ENCODE results near the gene CRYL1. TPM values are rescaled to one million over a fixed set of nuclear protein-coding genes. Genes with fewer than 3 reads are reported as not detected.
A peak's percentile ranks its signal among the peaks of the same experiment; 100 is the strongest.

Gene CRYL1
- total and polyA plus RNA-seq, 2 of the 4 experiments (the other 2 are of a cell fraction): 11.7 to 16.4 TPM

DNA sequence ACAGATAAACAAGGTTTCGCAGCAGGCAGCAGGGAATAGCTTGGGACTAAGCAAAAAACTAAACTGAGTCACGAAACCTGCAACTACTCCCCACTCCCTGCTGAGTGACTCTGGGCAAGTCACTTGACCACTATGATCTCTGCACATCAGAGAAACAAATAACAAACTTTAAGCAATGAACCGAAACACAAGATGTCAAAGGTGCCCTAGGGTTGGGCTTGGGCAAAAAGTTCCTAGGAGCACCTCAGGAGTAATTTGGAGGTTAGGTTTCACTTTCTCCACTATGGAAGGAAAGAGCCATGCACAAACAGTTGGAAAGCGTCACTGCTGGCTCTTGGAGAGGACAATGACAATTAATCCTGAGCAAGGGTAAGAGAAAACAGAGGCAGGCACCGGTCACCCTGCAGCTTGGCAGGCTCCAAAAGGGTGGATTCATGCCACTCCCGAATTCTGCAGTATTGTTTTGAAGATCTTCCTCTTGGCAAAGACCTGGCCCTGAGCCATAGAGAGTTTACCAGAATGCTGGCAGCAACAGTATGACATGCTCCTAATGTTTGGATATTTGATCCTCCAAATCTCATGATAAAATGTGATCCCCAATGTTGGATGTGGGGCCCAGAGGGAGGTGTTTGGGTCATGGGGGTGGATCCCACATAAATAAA is 60.3 kb downstream of the CRYL1 start:
- H2BK120ac ChIP-seq (ENCODE audit: low read depth, low read length): no peak overlapping the region
- TF ChIP-seq MXI1 (IDR thresholded peaks at IDR 0.05; ENCODE audit: borderline replicate concordance, low read depth, low read length) (no peak), POLR2A (IDR thresholded peaks at IDR 0.05; ENCODE audit: low read depth, low read length) (no peak), RCOR1 (IDR thresholded peaks at IDR 0.05; ENCODE audit: insufficient replicate concordance, low read length) (no peak), RFX5 (IDR thresholded peaks at IDR 0.05; ENCODE audit: low read depth, low read length) (no peak), CEBPB (IDR thresholded peaks at IDR 0.05; ENCODE audit: low read depth, low read length) (no peak), FOS (IDR thresholded peaks at IDR 0.05; ENCODE audit: low read depth, low read length) (no peak), BHLHE40 (IDR thresholded peaks at IDR 0.05; ENCODE audit: low read depth, low read length) (no peak), CHD1 (IDR thresholded peaks at IDR 0.05; ENCODE audit: low read depth, low read length) (no peak), MAFK (IDR thresholded peaks at IDR 0.05; ENCODE audit: low read depth, low read length) (no peak), NFE2L2 (IDR thresholded peaks at IDR 0.05; ENCODE audit: low read depth, low read length) (no peak), MAZ (IDR thresholded peaks at IDR 0.05; ENCODE audit: borderline replicate concordance, low read depth, low read length) (no peak), SMC3 (IDR thresholded peaks at IDR 0.05; ENCODE audit: low read depth, low read length) (no peak), RAD21 (IDR thresholded peaks at IDR 0.05; ENCODE audit: low read length) (no peak)
- TF ChIP-seq, protein P1, sequence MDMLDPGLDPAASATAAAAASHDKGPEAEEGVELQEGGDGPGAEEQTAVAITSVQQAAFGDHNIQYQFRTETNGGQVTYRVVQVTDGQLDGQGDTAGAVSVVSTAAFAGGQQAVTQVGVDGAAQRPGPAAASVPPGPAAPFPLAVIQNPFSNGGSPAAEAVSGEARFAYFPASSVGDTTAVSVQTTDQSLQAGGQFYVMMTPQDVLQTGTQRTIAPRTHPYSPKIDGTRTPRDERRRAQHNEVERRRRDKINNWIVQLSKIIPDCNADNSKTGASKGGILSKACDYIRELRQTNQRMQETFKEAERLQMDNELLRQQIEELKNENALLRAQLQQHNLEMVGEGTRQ (IDR thresholded peaks at IDR 0.05; ENCODE audit: low read depth, low read length): no peak
- TF ChIP-seq, protein P2, sequence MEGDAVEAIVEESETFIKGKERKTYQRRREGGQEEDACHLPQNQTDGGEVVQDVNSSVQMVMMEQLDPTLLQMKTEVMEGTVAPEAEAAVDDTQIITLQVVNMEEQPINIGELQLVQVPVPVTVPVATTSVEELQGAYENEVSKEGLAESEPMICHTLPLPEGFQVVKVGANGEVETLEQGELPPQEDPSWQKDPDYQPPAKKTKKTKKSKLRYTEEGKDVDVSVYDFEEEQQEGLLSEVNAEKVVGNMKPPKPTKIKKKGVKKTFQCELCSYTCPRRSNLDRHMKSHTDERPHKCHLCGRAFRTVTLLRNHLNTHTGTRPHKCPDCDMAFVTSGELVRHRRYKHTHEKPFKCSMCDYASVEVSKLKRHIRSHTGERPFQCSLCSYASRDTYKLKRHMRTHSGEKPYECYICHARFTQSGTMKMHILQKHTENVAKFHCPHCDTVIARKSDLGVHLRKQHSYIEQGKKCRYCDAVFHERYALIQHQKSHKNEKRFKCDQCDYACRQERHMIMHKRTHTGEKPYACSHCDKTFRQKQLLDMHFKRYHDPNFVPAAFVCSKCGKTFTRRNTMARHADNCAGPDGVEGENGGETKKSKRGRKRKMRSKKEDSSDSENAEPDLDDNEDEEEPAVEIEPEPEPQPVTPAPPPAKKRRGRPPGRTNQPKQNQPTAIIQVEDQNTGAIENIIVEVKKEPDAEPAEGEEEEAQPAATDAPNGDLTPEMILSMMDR (conservative IDR thresholded peaks at IDR 0.05; ENCODE audit: low read depth, low read length): no peak
- TF ChIP-seq, protein P3, sequence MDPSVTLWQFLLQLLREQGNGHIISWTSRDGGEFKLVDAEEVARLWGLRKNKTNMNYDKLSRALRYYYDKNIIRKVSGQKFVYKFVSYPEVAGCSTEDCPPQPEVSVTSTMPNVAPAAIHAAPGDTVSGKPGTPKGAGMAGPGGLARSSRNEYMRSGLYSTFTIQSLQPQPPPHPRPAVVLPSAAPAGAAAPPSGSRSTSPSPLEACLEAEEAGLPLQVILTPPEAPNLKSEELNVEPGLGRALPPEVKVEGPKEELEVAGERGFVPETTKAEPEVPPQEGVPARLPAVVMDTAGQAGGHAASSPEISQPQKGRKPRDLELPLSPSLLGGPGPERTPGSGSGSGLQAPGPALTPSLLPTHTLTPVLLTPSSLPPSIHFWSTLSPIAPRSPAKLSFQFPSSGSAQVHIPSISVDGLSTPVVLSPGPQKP (IDR thresholded peaks at IDR 0.05; ENCODE audit: borderline replicate concordance, low read depth, low read length): no peak
- ATAC-seq (ENCODE audit: low read depth): peak; percentile 40; the same call in 1 of the 2 replicates
- 18% methylated on average over 2 of the region's 6 CpGs; no CpG with 5 or more reads in 1 of the 2 experiments for WGBS, 2 experiments (ENCODE audit: extremely low coverage in 2 of 2, insufficient read length in 1 of 2)
- H3K56ac ChIP-seq (ENCODE audit: extremely low read depth, insufficient read depth, low read length): no peak overlapping the region
- ChIA-PET POLR2A (ENCODE audit: unreplicated experiment) (no interaction called here), CTCF (interaction anchor here (0.6 kb wide), 2 partner anchors 124 to 161 kb away, joined by 4 to 6 read pairs; no protein-coding TSS in a partner anchor)
- H2AK5ac ChIP-seq (ENCODE audit: low read depth, low read length): no peak overlapping the region
- H2BK5ac ChIP-seq (ENCODE audit: low read depth, low read length, poor library complexity, severe bottlenecking): no peak overlapping the region
- no peak overlapping the region for H3K18ac ChIP-seq (ENCODE audit: low read depth, low read length)
- no peak overlapping the region for H4K91ac ChIP-seq (ENCODE audit: insufficient read depth, low read depth, low read length)
- H3K79me1 ChIP-seq (ENCODE audit: low read depth in 1 of 2, low read length in 2 of 2): no peaks in the 10 kb centered on the region
- dilution Hi-C loops (cut with HindIII; ENCODE audit: low sequenced_read_pairs, unreplicated experiment) (no loop called here), intact Hi-C loops (cut with micrococcal nuclease) (loop anchor here (10.0 kb wide), 1 partner anchor 111 kb away; no protein-coding TSS in a partner anchor), in situ Hi-C loops (cut with MboI; ENCODE audit: low sequenced_read_pairs) (no loop called here)
- H3K9me1 ChIP-seq (ENCODE audit: insufficient read depth, low read length): peaks cover 7% of the 10 kb centered on the region
- no peak overlapping the region for H3K23ac ChIP-seq (ENCODE audit: low read depth, low read length)
- no peak overlapping the region for H3K4ac ChIP-seq (ENCODE audit: low read depth, low read length)
- peak; percentile 15 for DNase-seq
- H3K4me3 ChIP-seq (ENCODE audit: insufficient read depth, low read depth, low read length): no peak overlapping the region
- H3K9ac ChIP-seq (ENCODE audit: low read depth, low read length): no peak overlapping the region
- H3K27me3 ChIP-seq (ENCODE audit: control insufficient read depth, insufficient read depth, low read length): no peaks in the 10 kb centered on the region
- H3K4me1 ChIP-seq (ENCODE audit: control insufficient read depth, insufficient read depth, low read length): peaks cover 6% of the 10 kb centered on the region; the same call in 1 of the 2 replicates
- H2BK20ac ChIP-seq (ENCODE audit: low read depth, low read length): no peak overlapping the region
- H4K20me1 ChIP-seq (ENCODE audit: insufficient read depth, low read length): no peaks in the 10 kb centered on the region
- H3K14ac ChIP-seq (replicated peaks; ENCODE audit: low read depth, low read length): no peak overlapping the region
- BruUV-seq (replicated peaks): no TSS peak
- H2AFZ ChIP-seq (replicated peaks; ENCODE audit: low read length, poor library complexity): no peak overlapping the region
- no peak overlapping the region for H4K5ac ChIP-seq (ENCODE audit: low read depth, low read length)
- no peaks in the 10 kb centered on the region for H3K36me3 ChIP-seq (ENCODE audit: control insufficient read depth, insufficient read depth, low read length)
- H3K4me2 ChIP-seq (ENCODE audit: low read depth, low read length): peak overlapping the region; percentile 2; the same call in 1 of the 2 replicates
- no peak overlapping the region for H3K27ac ChIP-seq (ENCODE audit: insufficient read depth, low read length)
- no peak overlapping the region for H4K8ac ChIP-seq (ENCODE audit: low read depth in 2 of 2, low read length in 2 of 2)
- H2BK15ac ChIP-seq (ENCODE audit: low read depth, low read length): no peak overlapping the region
- H3K9me3 ChIP-seq (ENCODE audit: control insufficient read depth, insufficient read depth, low read length): no peaks in the 10 kb centered on the region
- no peak overlapping the region for H2AK9ac ChIP-seq (replicated peaks; ENCODE audit: low read depth, low read length, poor library complexity)
